ENCODE results near the gene EML4. TPM values are rescaled to one million over a fixed set of nuclear protein-coding genes. Genes with fewer than 3 reads are reported as not detected.

EML4 gene
- total RNA-seq, 1 experiment from 2014 or later = 107 TPM

GRCh38 chr2:42196403-42197267 lies 27.5 kb downstream of the EML4 start:
- TF ChIP-seq, protein P1, sequence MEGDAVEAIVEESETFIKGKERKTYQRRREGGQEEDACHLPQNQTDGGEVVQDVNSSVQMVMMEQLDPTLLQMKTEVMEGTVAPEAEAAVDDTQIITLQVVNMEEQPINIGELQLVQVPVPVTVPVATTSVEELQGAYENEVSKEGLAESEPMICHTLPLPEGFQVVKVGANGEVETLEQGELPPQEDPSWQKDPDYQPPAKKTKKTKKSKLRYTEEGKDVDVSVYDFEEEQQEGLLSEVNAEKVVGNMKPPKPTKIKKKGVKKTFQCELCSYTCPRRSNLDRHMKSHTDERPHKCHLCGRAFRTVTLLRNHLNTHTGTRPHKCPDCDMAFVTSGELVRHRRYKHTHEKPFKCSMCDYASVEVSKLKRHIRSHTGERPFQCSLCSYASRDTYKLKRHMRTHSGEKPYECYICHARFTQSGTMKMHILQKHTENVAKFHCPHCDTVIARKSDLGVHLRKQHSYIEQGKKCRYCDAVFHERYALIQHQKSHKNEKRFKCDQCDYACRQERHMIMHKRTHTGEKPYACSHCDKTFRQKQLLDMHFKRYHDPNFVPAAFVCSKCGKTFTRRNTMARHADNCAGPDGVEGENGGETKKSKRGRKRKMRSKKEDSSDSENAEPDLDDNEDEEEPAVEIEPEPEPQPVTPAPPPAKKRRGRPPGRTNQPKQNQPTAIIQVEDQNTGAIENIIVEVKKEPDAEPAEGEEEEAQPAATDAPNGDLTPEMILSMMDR (IDR thresholded peaks at IDR 0.05) = peak; percentile 61
- TF ChIP-seq POLR2AphosphoS5 (IDR thresholded peaks at IDR 0.05; ENCODE audit: low read depth, low read length) = no peak
- BruUV-seq (replicated peaks) = no TSS peak
- Histone ChIP-seq H3K4me3 (ENCODE audit: low read depth in 2 of 2, low read length in 2 of 2) (no peak overlapping the region), H3K36me3 (ENCODE audit: control insufficient read depth, insufficient read depth, low read length) (no peaks in the 10 kb centered on the region), H3K27ac (ENCODE audit: low read length) (peak overlapping the region; percentile 26; the same call in 1 of the 2 replicates), H3K27me3 (ENCODE audit: control insufficient read depth, insufficient read depth, low read length) (no peaks in the 10 kb centered on the region), H3K4me1 (ENCODE audit: control insufficient read depth, insufficient read depth, low read length) (peaks cover 44% of the 10 kb centered on the region), H3K9me3 (ENCODE audit: control insufficient read depth, insufficient read depth, low read depth, low read length) (no peaks in the 10 kb centered on the region)
- DNase-seq (ENCODE audit: low read depth, low spot score) = no peak
- ATAC-seq = peak; percentile 57
- intact Hi-C loops (cut with micrococcal nuclease; ENCODE audit: unreplicated experiment) (loop anchor here (1.0 kb wide), 1 partner anchor 100 kb away; no protein-coding TSS in a partner anchor), in situ Hi-C loops (cut with HindIII; ENCODE audit: low pct_unique_long_range_greater_than_20kb, low sequenced_read_pairs) (no loop called here)
- ChIA-PET POLR2A (no interaction called here), CTCF (no interaction called here)

DNA sequence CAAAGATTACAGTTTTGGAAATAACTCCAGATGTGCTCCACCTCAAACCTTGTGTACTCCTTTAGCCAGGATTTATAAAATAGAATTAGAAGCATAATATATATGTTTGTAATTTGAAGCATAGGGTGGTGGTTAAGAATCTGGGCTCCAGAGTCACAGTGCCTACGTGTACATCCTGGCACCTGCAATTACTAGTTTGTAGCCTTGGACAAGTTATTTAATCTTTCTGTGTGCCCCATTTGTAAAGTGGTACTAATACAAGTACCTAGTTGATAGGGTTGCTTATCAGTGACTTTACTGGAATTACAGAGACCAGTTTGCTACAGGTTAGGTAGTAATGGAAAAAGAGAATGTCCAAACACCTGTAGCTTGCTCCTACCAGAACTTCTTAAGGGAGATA lies 28.6 kb downstream of the EML4 start:
- ChIA-PET POLR2A (interaction anchor here (0.6 kb wide), 1 partner anchor 39 kb away, joined by 3 read pairs; no protein-coding TSS in a partner anchor), CTCF (no interaction called here)
- no peak for ATAC-seq
- in situ Hi-C loops (cut with HindIII; ENCODE audit: low pct_unique_long_range_greater_than_20kb, low sequenced_read_pairs) (no loop called here), intact Hi-C loops (cut with micrococcal nuclease; ENCODE audit: unreplicated experiment) (no loop called here)
- H3K36me3 ChIP-seq (ENCODE audit: control insufficient read depth, insufficient read depth, low read length) = no peaks in the 10 kb centered on the region
- DNase-seq (ENCODE audit: low read depth, low spot score) = no peak
- H3K27me3 ChIP-seq (ENCODE audit: control insufficient read depth, insufficient read depth, low read length) = no peaks in the 10 kb centered on the region
- H3K4me1 ChIP-seq (ENCODE audit: control insufficient read depth, insufficient read depth, low read length) = peaks cover 39% of the 10 kb centered on the region
- no peak for TF ChIP-seq REST (IDR thresholded peaks at IDR 0.05; ENCODE audit: insufficient read depth in 1 of 2, low read depth in 2 of 2, low read length in 1 of 2)
- no peak for TF ChIP-seq POLR2AphosphoS5 (IDR thresholded peaks at IDR 0.05; ENCODE audit: low read depth, low read length)
- TF ChIP-seq SIN3A (IDR thresholded peaks at IDR 0.05; ENCODE audit: borderline replicate concordance, insufficient read depth, low read depth, low read length) = no peak
- TF ChIP-seq TCF7L2 (IDR thresholded peaks at IDR 0.05; ENCODE audit: low read depth, low read length) = no peak
- TF ChIP-seq, protein P1 (IDR thresholded peaks at IDR 0.05) = no peak
- no peak overlapping the region for H3K4me3 ChIP-seq (ENCODE audit: low read depth in 2 of 2, low read length in 2 of 2)
- no peaks in the 10 kb centered on the region for H3K9me3 ChIP-seq (ENCODE audit: control insufficient read depth, insufficient read depth, low read depth, low read length)
- no TSS peak for BruUV-seq (replicated peaks)
- no peak overlapping the region for H3K27ac ChIP-seq (ENCODE audit: low read length)

Data from Panc1 (cell line).